T-helper 2 cell treated with Interferon-gamma antibody and Interleukin-4, amounts not matched to agents 5 μg/mL and 100 μg/mL, for 36 hours (primary cell): ENCODE data around the gene TRPV3.
"Not testable (repeated sequence)": the region's sequence is repeated elsewhere in the genome, so short reads cannot be mapped to it uniquely, and the experiment has no call there.

Source experiments
- DNase-seq: peaks from one replicate; pipeline ENCODE4 v3.0.0; 2021; ENCODE audit warnings: low spot score
- H3K27ac Mint-ChIP-seq: one replicate; pipeline ENCODE4 v1.8.0; 2021; ENCODE audit warnings: mild to moderate bottlenecking, mixed read lengths
- H3K27me3 Mint-ChIP-seq: one replicate; pipeline ENCODE4 v1.8.0; 2021; ENCODE audit warnings: low read depth, mixed read lengths
- H3K36me3 Mint-ChIP-seq: one replicate; pipeline ENCODE4 v1.8.0; 2021; ENCODE audit warnings: low read depth, mixed read lengths
- H3K4me1 Mint-ChIP-seq: one replicate; pipeline ENCODE4 v1.8.0; 2021; ENCODE audit warnings: low read depth, mixed read lengths
- H3K4me3 Mint-ChIP-seq: one replicate; pipeline ENCODE4 v1.8.0; 2022; ENCODE audit warnings: mild to moderate bottlenecking, moderate library complexity, mixed read lengths
- H3K9me3 Mint-ChIP-seq: one replicate; pipeline ENCODE4 v1.8.0; 2021; ENCODE audit warnings: mixed read lengths

Gene TRPV3

DNA sequence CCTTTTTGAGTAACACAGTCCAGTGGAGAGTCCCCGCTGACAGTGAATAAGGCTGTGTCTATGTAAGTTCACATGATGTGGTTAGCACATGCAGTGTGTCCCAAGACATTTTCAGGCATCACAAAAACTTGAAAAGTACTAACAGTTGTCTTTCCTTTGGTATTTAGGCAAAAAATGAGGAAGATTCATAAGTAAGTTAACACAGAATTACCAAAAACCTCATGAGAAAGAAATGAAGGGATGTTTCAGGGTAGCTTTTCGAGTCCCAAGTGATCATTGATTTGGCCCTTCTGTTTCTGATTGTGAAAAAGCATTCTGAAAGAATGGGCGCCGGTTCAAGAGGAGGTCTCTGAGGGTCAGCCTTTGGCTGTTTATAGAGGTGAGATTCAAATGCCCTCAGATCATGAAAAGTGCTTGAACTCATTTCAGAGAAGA is 82.3 kb downstream of the TRPV3 start:
- peaks cover 5% of the 10 kb centered on the region for H3K4me1 Mint-ChIP-seq
- H3K27me3 Mint-ChIP-seq, result no peaks in the 10 kb centered on the region
- no peaks in the 10 kb centered on the region for H3K9me3 Mint-ChIP-seq
- no peak overlapping the region for H3K27ac Mint-ChIP-seq
- H3K4me3 Mint-ChIP-seq, result no peak overlapping the region
- no peaks in the 10 kb centered on the region for H3K36me3 Mint-ChIP-seq
- no peak for DNase-seq

DNA sequence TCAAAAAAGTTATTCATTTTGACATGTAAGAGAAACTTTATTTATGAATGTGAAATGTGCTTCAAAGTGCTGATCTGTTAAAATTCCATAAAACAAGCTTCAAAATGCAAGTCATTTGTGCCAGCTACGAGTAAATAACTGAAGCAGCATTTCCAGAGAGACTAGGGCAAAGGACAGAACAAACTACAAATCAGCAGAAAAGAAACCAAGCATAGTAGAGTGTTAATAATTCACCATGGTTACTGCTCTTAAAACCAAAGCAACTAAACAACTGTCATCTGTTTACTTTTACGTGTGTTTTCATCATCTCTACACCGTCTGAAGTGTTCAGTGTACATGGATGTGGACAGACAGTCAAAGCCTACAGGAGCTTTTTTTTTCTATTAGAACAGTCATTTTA is 83.4 kb downstream of the TRPV3 start:
- Mint-ChIP-seq H3K36me3 (no peaks in the 10 kb centered on the region), H3K4me1 (peaks cover 5% of the 10 kb centered on the region), H3K27ac (no peak overlapping the region), H3K9me3 (no peaks in the 10 kb centered on the region), H3K4me3 (no peak overlapping the region), H3K27me3 (no peaks in the 10 kb centered on the region)
- DNase-seq, result no peak

DNA sequence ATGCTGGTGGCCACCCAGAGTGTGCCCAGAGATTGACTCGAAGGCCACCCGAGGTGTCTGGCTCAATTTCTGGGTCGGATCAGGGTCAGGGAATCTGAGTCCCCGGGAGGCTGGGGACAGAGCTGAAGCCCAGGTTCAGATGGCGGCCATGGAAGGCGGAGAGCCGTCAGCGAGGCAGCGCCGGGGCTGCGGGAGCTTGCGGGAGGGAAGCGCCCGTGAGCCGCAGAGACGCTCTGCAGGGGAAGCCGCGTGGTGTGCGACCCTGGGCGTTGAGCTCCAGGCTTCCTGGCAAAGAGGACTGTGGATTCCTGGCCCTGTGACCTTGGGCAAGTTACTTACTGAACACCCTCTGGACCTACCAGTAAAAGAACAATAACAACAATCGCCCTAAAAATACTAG is 85.5 kb downstream of the TRPV3 start:
- no peak overlapping the region for H3K4me3 Mint-ChIP-seq
- H3K9me3 Mint-ChIP-seq, result no peaks in the 10 kb centered on the region
- DNase-seq, result no peak

DNA sequence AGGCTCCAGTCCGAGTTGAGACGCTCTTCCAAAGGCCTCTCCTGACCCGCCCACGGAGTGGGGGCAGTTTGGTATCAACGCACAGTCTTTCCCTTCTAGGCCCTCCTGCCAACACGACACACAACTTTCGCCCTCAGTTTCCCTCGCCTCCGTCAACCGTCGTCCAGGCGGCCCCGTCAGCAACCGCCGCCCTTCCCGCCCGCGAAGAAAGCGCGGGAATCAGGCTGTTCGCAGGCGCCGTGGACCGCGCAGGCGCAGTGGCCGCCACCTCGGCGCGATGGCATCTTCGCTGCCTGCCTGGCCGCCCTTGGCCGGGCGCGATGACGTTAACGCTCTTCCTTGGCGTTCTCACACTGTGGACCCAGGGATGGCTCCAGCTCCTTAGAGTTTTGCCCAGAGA is 86.0 kb downstream of the TRPV3 start, which contains the start of gene SPATA22:
TSS of gene SPATA22 (minus strand) at position 221 of the 400 bp plus-strand sequence. CDS start 2,494 bp downstream, outside the sequence.
- DNase-seq, result no peak
- no peak within 1 kb of the TSS for H3K4me3 Mint-ChIP-seq
- no peaks in the 10 kb centered on the region for H3K36me3 Mint-ChIP-seq
- H3K27me3 Mint-ChIP-seq, result peaks cover 2% of the 10 kb centered on the region
- no peak within 1 kb of the TSS for H3K27ac Mint-ChIP-seq
- H3K4me1 Mint-ChIP-seq, result peaks cover 5% of the 10 kb centered on the region
- H3K9me3 Mint-ChIP-seq, result no peaks in the 10 kb centered on the region

More for the DNA sequence above, 85.5 kb downstream of the TRPV3 start:
- no peak overlapping the region for H3K27ac Mint-ChIP-seq
- H3K27me3 Mint-ChIP-seq, result peaks cover 2% of the 10 kb centered on the region
- H3K4me1 Mint-ChIP-seq, result peaks cover 5% of the 10 kb centered on the region
- no peaks in the 10 kb centered on the region for H3K36me3 Mint-ChIP-seq

DNA sequence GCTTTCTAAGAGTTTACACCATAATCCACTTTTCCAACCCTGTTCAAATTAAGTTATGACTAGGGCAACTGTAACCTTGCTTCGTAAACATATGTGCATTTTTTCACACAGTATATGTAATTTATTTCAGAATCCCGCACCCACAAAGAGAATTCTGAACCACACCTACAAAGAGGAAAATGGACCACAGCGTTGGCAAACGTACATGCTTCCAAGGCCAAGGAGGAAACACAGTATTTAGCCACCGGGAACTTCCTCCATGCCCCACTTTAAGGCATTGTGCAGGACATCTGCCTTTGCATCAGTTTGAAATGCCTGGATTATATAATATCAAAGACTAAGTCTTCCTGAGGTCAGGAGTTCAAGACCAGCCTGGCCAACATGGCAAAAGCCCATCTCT is 88.1 kb downstream of the TRPV3 start:
- Mint-ChIP-seq H3K4me3 (no peak overlapping the region), H3K27ac (no peak overlapping the region), H3K36me3 (no peaks in the 10 kb centered on the region), H3K4me1 (no peaks in the 10 kb centered on the region), H3K9me3 (no peaks in the 10 kb centered on the region), H3K27me3 (peaks cover 2% of the 10 kb centered on the region)
- DNase-seq, result no peak

DNA sequence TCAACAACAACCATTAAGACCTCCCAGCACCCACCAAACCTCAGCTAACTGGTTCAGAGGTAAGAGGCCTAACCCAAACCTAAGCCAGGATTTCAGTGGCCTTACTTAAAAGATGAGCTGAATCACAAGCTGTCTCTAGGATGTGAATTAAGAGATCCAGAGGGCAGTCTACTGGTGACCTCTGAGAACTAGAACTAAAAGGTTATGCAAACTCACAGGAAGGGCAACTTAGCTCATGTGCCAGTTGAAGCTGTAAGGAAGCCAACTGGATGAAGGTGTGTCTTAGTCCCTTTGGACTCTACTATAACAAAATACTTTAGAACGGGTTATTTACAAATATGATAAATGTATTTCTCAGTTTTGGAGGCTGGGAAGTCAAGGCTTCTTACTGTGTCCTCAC is 91.3 kb downstream of the TRPV3 start:
- H3K36me3 Mint-ChIP-seq, H3K27ac Mint-ChIP-seq, H3K27me3 Mint-ChIP-seq, H3K9me3 Mint-ChIP-seq, DNase-seq, H3K4me3 Mint-ChIP-seq, H3K4me1 Mint-ChIP-seq: not testable (repeated sequence)
